Measurements from ENCODE around the gene RELN.

Gene RELN

GRCh38 chr7:103446049-103446520 lies 543.4 kb downstream of the RELN start, which contains the start of gene SLC26A5:
Gene SLC26A5, minus strand, starts transcription at chr7:103446207. Its CDS starts 24,693 bp downstream, at chr7:103421514.
- Histone ChIP-seq H3K4me2 (ENCODE audit: low read length) (peak within 1 kb of the TSS; percentile 71), H3K79me1 (ENCODE audit: low read length) (no peaks in the 10 kb centered on the region), H4K8ac (ENCODE audit: low read depth, low read length) (no peak within 1 kb of the TSS), H2AK5ac (ENCODE audit: low read length) (no peak within 1 kb of the TSS), H3K27me3 (ENCODE audit: insufficient read depth, low read length, poor library complexity) (peaks cover 9% of the 10 kb centered on the region), H3K4ac (ENCODE audit: low read depth, low read length) (no peak within 1 kb of the TSS), H3K9ac (ENCODE audit: low read length) (peak within 1 kb of the TSS; percentile 20), H2BK5ac (ENCODE audit: low read length) (no peak within 1 kb of the TSS), H3K27ac (ENCODE audit: low read depth, low read length) (no peak within 1 kb of the TSS), H2BK120ac (ENCODE audit: low read depth, low read length) (no peak within 1 kb of the TSS), H3K18ac (ENCODE audit: low read length) (no peak within 1 kb of the TSS), H3K79me2 (ENCODE audit: control insufficient read depth, insufficient read depth, low read length) (no peaks in the 10 kb centered on the region), H4K5ac (ENCODE audit: low read length) (no peak within 1 kb of the TSS), H3K4me3 (ENCODE audit: low read length) (peak within 1 kb of the TSS; percentile 1), H3K36me3 (ENCODE audit: control insufficient read depth, insufficient read depth, low read length) (no peaks in the 10 kb centered on the region), H3K4me1 (ENCODE audit: control insufficient read depth, low read depth, low read length) (no peaks in the 10 kb centered on the region), H3K56ac (ENCODE audit: low read length) (peak within 1 kb of the TSS; percentile 58), H3K23ac (ENCODE audit: low read length) (no peak within 1 kb of the TSS), H2BK15ac (replicated peaks; ENCODE audit: low read depth) (no peak within 1 kb of the TSS)
- peak; percentile 80 for DNase-seq
- WGBS (ENCODE audit: extremely low coverage, insufficient coverage, low lambda C conversion rate): no CpG with 5 or more reads among the region's 54 CpGs

GRCh38 chr7:103445228-103446048 lies 544.0 kb downstream of the RELN start:
- no peak overlapping the region for H3K23ac ChIP-seq (ENCODE audit: low read length)
- H3K4me3 ChIP-seq (ENCODE audit: low read length): peak overlapping the region; percentile 1
- no peak overlapping the region for H4K8ac ChIP-seq (ENCODE audit: low read depth, low read length)
- WGBS (ENCODE audit: extremely low coverage, insufficient coverage, low lambda C conversion rate): no CpG with 5 or more reads among the region's 48 CpGs
- no peak overlapping the region for H3K27ac ChIP-seq (ENCODE audit: low read depth, low read length)
- H3K36me3 ChIP-seq (ENCODE audit: control insufficient read depth, insufficient read depth, low read length): no peaks in the 10 kb centered on the region
- H3K79me2 ChIP-seq (ENCODE audit: control insufficient read depth, insufficient read depth, low read length): no peaks in the 10 kb centered on the region
- H3K4me2 ChIP-seq (ENCODE audit: low read length): peak overlapping the region; percentile 69
- H3K18ac ChIP-seq (ENCODE audit: low read length): no peak overlapping the region
- no peak overlapping the region for H2AK5ac ChIP-seq (ENCODE audit: low read length)
- no peak overlapping the region for H4K5ac ChIP-seq (ENCODE audit: low read length)
- peak overlapping the region; percentile 58 for H3K56ac ChIP-seq (ENCODE audit: low read length)
- no peaks in the 10 kb centered on the region for H3K79me1 ChIP-seq (ENCODE audit: low read length)
- DNase-seq: peak; percentile 60
- no peaks in the 10 kb centered on the region for H3K4me1 ChIP-seq (ENCODE audit: control insufficient read depth, low read depth, low read length)
- no peak overlapping the region for H2BK120ac ChIP-seq (ENCODE audit: low read depth, low read length)
- H3K27me3 ChIP-seq (ENCODE audit: insufficient read depth, low read length, poor library complexity): peaks cover 9% of the 10 kb centered on the region
- no peak overlapping the region for H2BK5ac ChIP-seq (ENCODE audit: low read length)
- H2BK15ac ChIP-seq (replicated peaks; ENCODE audit: low read depth): no peak overlapping the region
- H3K9ac ChIP-seq (ENCODE audit: low read length): peak overlapping the region; percentile 20
- H3K4ac ChIP-seq (ENCODE audit: low read depth, low read length): no peak overlapping the region

- Histone ChIP-seq H3K4me1 (ENCODE audit: control insufficient read depth, low read depth, low read length) (no peaks in the 10 kb centered on the region), H3K27ac (ENCODE audit: low read depth, low read length) (no peak overlapping the region), H3K4ac (ENCODE audit: low read depth, low read length) (no peak overlapping the region), H3K23ac (ENCODE audit: low read length) (no peak overlapping the region), H3K79me1 (ENCODE audit: low read length) (no peaks in the 10 kb centered on the region), H2BK5ac (ENCODE audit: low read length) (no peak overlapping the region), H3K27me3 (ENCODE audit: insufficient read depth, low read length, poor library complexity) (peaks cover 4% of the 10 kb centered on the region), H3K36me3 (ENCODE audit: control insufficient read depth, insufficient read depth, low read length) (no peaks in the 10 kb centered on the region), H4K5ac (ENCODE audit: low read length) (no peak overlapping the region), H3K79me2 (ENCODE audit: control insufficient read depth, insufficient read depth, low read length) (no peaks in the 10 kb centered on the region), H4K8ac (ENCODE audit: low read depth, low read length) (no peak overlapping the region), H3K4me2 (ENCODE audit: low read length) (no peak overlapping the region), H3K18ac (ENCODE audit: low read length) (no peak overlapping the region), H2BK15ac (replicated peaks; ENCODE audit: low read depth) (no peak overlapping the region), H3K9ac (ENCODE audit: low read length) (no peak overlapping the region), H2BK120ac (ENCODE audit: low read depth, low read length) (no peak overlapping the region), H3K56ac (ENCODE audit: low read length) (no peak overlapping the region), H3K4me3 (ENCODE audit: low read length) (no peak overlapping the region), H2AK5ac (ENCODE audit: low read length) (no peak overlapping the region)
- DNase-seq: no peak
- WGBS (ENCODE audit: extremely low coverage, insufficient coverage, low lambda C conversion rate): no CpG with 5 or more reads among the region's 8 CpGs
These were observed 549.8 kb downstream of the RELN start for GRCh38 chr7:103439661-103440060.

DNA sequence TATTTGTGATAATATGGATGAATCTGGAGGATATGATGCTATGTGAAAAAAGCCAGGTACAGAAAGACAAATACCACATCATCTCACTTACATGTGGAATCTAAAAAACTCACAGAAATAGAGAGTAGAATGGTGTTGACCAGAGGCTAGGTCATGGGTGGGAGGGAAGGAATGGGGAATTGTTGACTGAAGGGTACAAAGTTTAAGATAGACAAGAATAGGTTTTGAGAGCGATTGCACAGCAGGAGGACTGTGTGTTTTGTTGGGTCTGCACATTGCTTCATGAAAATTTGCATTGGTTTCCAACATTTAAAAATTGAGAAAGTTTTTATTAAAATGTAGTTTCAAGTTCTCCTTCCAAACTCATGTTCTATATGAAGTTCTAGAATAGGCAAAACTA lies 551.8 kb downstream of the RELN start:
- Histone ChIP-seq H3K36me3 (ENCODE audit: control insufficient read depth, insufficient read depth, low read length) (no peaks in the 10 kb centered on the region), H3K4ac (ENCODE audit: low read depth, low read length) (no peak overlapping the region), H3K4me1 (ENCODE audit: control insufficient read depth, low read depth, low read length) (no peaks in the 10 kb centered on the region), H2BK5ac (ENCODE audit: low read length) (no peak overlapping the region), H3K27me3 (ENCODE audit: insufficient read depth, low read length, poor library complexity) (no peaks in the 10 kb centered on the region), H3K79me1 (ENCODE audit: low read length) (no peaks in the 10 kb centered on the region), H3K27ac (ENCODE audit: low read depth, low read length) (no peak overlapping the region), H3K18ac (ENCODE audit: low read length) (no peak overlapping the region), H3K23ac (ENCODE audit: low read length) (no peak overlapping the region), H3K4me2 (ENCODE audit: low read length) (no peak overlapping the region), H2BK15ac (replicated peaks; ENCODE audit: low read depth) (no peak overlapping the region), H2BK120ac (ENCODE audit: low read depth, low read length) (no peak overlapping the region), H3K79me2 (ENCODE audit: control insufficient read depth, insufficient read depth, low read length) (no peaks in the 10 kb centered on the region), H3K56ac (ENCODE audit: low read length) (no peak overlapping the region), H2AK5ac (ENCODE audit: low read length) (no peak overlapping the region), H3K9ac (ENCODE audit: low read length) (no peak overlapping the region), H4K5ac (ENCODE audit: low read length) (no peak overlapping the region), H3K4me3 (ENCODE audit: low read length) (no peak overlapping the region), H4K8ac (ENCODE audit: low read depth, low read length) (no peak overlapping the region)
- no peak for DNase-seq
- WGBS (ENCODE audit: extremely low coverage, insufficient coverage, low lambda C conversion rate): no CpG with 5 or more reads among the region's 1 CpG

DNA sequence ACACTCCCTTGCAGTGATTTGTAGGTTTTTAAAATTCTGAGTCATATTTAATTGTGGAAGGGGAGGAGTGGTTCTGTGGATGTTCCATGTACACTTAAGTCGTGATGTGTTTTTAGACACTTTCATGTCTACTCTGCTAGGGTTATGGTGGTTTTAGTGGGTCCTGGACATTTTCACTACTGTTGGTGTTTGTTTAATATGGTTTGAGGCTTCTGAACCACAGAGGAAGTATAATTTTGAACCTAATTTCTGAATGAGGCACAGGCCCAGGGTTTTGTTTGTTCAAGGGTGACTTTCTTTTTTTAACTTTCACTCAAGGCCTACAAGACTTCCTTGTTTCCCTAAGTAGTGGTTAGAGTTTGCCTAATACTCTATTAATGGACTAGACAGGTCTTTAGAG lies 556.7 kb downstream of the RELN start:
- Histone ChIP-seq H3K9ac (ENCODE audit: low read length) (no peak overlapping the region), H3K27me3 (ENCODE audit: insufficient read depth, low read length, poor library complexity) (no peaks in the 10 kb centered on the region), H3K56ac (ENCODE audit: low read length) (no peak overlapping the region), H3K36me3 (ENCODE audit: control insufficient read depth, insufficient read depth, low read length) (no peaks in the 10 kb centered on the region), H3K4me3 (ENCODE audit: low read length) (no peak overlapping the region), H3K4me1 (ENCODE audit: control insufficient read depth, low read depth, low read length) (no peaks in the 10 kb centered on the region), H4K5ac (ENCODE audit: low read length) (no peak overlapping the region), H3K18ac (ENCODE audit: low read length) (no peak overlapping the region), H3K79me2 (ENCODE audit: control insufficient read depth, insufficient read depth, low read length) (no peaks in the 10 kb centered on the region), H2AK5ac (ENCODE audit: low read length) (no peak overlapping the region), H4K8ac (ENCODE audit: low read depth, low read length) (no peak overlapping the region), H2BK120ac (ENCODE audit: low read depth, low read length) (no peak overlapping the region), H3K4me2 (ENCODE audit: low read length) (no peak overlapping the region), H3K27ac (ENCODE audit: low read depth, low read length) (no peak overlapping the region), H3K79me1 (ENCODE audit: low read length) (no peaks in the 10 kb centered on the region), H2BK15ac (replicated peaks; ENCODE audit: low read depth) (no peak overlapping the region), H3K4ac (ENCODE audit: low read depth, low read length) (no peak overlapping the region), H3K23ac (ENCODE audit: low read length) (no peak overlapping the region), H2BK5ac (ENCODE audit: low read length) (no peak overlapping the region)
- WGBS (ENCODE audit: extremely low coverage, insufficient coverage, low lambda C conversion rate): no CpG with 5 or more reads among the region's 1 CpG
- DNase-seq: no peak
